ENCODE results near the gene SIRT6. TPM values are rescaled to one million over a fixed set of nuclear protein-coding genes. Genes with fewer than 3 reads are reported as not detected.

SIRT6 gene
- total RNA-seq, 2 experiments from 2014 or later, result 27.1 to 27.2 TPM

DNA sequence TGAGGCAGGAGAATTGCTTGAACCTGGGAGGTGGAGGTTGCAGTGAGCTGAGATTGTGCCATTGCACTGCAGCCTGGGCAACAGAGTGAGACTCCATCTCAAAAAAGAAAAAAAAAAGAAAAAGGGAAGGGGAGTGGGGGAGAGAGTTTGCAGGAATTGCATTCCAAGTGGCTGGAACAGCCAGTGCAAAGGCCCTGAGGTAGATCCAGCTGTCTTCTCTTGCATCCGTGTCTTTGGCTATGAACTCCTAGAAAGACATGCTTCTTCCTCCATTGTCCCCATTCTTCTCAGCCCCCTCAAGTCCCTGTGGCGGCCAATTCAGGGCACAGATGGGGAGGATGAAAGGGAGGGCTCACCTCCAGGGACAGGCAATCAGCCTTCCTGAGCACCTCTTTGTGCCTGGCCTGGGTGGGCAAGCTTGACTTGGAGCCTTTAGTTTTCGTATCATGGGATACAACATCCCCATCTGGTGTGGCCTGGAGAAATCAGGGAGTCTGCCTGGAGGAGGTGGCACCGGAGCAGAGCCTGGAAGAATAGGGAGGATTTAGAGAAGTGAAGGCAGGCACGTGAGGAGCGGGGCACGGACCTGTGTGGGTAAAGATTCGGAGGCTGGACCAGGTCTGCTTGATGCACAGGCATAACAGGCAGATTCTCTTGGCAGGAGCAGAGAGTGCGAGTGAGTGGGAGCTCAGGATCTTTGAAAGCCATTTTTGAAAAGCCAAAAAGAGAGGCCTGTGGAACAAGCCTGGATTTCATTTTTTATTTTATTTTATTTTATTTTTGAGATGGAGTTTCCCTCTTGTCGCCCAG, 5.2 kb upstream of the SIRT6 start:
- Mint-ChIP-seq H3K4me3 (no peak overlapping the region), H3K9me3 (no peaks in the 10 kb centered on the region), H3K27me3 (peaks cover 8% of the 10 kb centered on the region), H3K36me3 (no peaks in the 10 kb centered on the region), H3K27ac (no peak overlapping the region), H3K4me1 (peaks cover 3% of the 10 kb centered on the region)
- DNase-seq, result no peak

DNA sequence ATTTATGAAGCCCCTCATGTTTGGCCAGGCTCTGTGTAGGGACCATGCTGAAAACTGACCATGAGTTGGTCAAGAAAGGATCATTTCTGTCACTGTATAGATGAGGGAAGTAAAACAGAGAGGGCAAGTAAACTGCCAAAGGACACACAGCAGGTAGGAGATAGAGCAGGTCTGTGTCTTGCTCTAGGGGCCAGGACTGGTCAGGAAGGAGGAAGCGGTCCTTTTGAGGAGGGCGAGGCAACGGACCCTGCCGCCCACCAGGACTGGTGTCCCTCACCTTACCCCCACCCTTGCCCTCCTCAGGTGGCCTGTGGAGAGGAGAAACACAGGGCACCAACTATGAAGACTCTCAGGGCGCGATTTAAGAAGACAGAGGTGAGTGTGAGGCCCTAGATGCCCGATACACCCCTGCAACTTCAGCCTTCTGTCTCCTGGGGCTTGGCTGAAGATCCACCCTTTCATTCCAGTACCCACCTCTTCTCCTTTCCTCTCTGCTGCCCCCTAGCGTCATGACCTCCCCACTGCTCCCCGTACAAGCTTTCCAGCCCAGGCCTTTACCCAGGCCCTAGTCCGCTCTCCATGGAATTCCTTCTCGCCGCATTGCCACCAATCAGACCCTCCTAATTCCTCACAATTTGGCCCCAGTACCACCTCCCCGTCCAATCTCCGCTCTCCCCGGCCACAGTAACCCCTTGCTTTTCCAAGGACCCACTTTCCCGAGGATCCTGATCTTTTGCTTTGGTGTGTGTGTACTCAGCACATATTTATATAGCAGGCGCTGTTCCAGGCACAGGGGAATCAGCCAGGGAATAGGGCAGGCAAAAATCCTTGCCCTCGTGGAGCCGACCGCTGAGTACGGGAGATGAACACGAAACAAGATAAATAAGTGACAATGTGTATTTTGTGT, 4.0 kb upstream of the SIRT6 start:
- H3K36me3 Mint-ChIP-seq, result peaks cover 3% of the 10 kb centered on the region

DNA sequence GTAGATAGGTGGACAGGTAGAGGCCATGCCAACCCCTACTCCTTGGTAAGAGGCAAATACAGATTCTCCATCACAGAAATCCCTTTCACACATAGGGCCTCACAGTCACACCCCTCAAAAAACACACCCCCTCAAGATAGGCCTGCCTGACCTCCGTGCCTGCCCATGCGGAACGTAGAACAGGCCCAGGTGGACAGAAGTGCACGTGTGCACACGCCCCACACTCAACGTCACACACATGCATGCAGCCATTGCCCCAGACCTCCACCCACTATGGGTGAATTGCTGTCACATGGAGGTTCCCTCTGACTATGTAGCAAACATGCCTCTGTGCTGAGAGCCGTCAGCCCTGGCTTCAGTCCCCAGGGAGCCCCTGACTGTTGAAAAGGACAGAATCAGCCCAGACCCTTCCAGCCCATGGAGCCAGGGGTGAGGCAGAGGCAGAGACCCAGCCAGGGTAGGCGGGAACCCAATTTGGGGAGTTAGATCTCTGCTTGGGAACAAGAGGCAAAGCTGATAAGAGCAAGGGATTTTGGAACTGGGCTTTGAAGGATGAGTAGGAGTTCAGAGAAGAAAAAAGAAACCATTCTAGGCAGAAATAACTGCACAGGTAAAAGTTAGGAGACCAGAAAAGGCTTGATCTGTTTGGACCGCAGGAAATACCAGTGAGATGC, 3.2 kb upstream of the SIRT6 start:
- Mint-ChIP-seq H3K4me1 (peaks cover 15% of the 10 kb centered on the region), H3K27me3 (peaks cover 8% of the 10 kb centered on the region), H3K36me3 (peaks cover 6% of the 10 kb centered on the region), H3K4me3 (no peak overlapping the region), H3K27ac (no peak overlapping the region), H3K9me3 (no peaks in the 10 kb centered on the region)
- no peak for DNase-seq

More for the DNA sequence above, 4.0 kb upstream of the SIRT6 start:
- Mint-ChIP-seq H3K27ac (no peak overlapping the region), H3K4me1 (peaks cover 9% of the 10 kb centered on the region), H3K9me3 (no peaks in the 10 kb centered on the region), H3K4me3 (no peak overlapping the region), H3K27me3 (peaks cover 8% of the 10 kb centered on the region)
- peak; percentile 75 for DNase-seq

DNA sequence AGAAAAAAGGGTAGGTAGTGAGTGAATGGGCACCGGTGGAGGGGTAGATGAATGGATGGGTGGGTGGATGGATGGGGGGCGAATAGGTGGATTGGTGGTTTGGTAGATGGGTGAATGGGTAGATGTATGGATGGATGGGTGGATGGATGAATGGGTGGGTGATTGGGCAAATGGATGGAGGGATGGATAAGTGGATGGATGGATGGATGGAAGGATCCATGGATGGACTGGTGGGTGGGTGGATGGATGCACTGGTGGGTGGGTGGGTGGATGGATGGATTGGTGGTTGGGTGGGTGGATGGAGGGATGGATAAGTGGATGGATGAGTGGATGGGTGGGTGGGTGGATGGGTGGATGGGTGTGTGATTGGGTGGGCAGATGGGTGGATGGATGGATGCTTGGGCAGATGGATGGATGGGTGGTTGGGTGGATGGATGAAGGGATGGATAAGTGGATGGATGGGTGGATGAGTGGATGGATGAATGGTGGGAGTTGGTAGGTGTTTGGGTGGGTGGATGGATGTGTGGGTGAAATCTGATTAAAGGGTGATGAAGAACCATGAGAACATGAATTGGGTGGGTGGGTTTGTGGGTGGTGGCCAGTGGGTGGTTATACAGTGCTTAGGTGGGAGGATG, 2.5 kb upstream of the SIRT6 start:
- no peak overlapping the region for H3K27ac Mint-ChIP-seq
- peaks cover 8% of the 10 kb centered on the region for H3K27me3 Mint-ChIP-seq
- DNase-seq, result no peak
- no peak overlapping the region for H3K4me3 Mint-ChIP-seq
- H3K36me3 Mint-ChIP-seq, result peaks cover 11% of the 10 kb centered on the region
- peaks cover 19% of the 10 kb centered on the region for H3K4me1 Mint-ChIP-seq
- no peaks in the 10 kb centered on the region for H3K9me3 Mint-ChIP-seq

DNA sequence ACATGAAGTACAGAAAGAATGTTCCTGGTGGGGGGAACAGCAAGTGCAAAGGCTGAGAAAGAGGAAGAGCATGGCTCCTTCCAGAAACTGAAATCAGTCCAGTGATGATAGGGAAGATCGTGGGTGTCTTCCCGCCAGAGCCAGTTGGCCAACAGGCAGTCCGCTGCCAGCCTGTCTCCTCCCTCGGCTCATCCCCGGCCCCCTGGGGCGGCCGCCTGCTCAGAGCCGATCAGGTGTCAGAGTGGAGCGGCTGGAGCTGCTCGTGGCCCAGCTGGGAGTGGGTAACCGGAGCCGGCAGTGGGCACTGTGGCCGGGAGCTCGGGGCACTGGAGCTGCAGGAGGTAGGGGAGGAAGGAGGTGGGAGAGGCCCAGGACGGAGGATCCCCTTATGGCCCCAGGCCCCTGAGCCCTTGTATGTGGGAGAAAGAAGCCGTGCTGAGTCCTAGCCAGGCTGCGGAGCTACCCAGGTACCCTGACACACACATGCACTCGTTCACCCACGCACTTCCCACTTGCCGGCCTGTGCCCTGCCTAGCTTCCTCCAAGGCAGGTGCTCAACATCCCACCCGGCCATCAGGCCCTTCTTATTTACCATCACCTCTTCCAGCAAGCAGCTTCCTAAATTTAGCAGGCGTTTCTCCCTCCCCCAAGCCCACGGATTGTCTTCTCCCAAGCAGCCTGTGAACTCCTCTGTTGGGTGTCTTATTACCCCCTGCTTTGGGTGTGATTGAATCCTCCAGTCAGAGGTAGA, 1.8 kb upstream of the SIRT6 start:
- Mint-ChIP-seq H3K27ac (no peak overlapping the region), H3K36me3 (peaks cover 17% of the 10 kb centered on the region), H3K27me3 (peaks cover 8% of the 10 kb centered on the region), H3K9me3 (no peaks in the 10 kb centered on the region), H3K4me3 (peak overlapping the region; percentile 37), H3K4me1 (peaks cover 20% of the 10 kb centered on the region)
- DNase-seq, result no peak

DNA sequence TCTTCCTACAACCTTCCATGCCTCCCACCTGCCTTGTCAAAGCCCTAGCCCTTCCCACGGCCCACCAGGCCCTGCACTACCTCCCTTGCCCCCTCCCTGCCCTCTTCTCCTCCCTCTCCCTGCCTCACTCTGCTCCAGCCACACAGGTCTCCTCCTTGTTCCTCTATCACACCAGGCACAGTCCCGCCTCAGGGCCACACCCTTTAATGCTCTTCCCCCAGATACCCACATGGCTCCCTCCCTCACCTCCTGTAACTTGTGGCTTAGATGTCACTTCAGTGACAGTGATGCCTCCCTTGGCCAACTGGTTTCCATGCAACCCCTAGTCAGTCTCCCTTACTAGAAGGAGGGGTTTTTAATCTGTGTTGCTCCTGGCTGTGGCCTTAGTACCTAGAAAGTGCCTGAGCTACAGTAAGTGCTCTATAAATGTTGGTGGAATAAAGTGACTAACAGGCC, 1.3 kb downstream of the SIRT6 start:
- Mint-ChIP-seq H3K9me3 (no peaks in the 10 kb centered on the region), H3K27me3 (peaks cover 6% of the 10 kb centered on the region), H3K36me3 (peaks cover 17% of the 10 kb centered on the region), H3K27ac (peak overlapping the region; percentile 41), H3K4me3 (peak overlapping the region; percentile 98), H3K4me1 (peaks cover 20% of the 10 kb centered on the region)
- DNase-seq, result no peak

DNA sequence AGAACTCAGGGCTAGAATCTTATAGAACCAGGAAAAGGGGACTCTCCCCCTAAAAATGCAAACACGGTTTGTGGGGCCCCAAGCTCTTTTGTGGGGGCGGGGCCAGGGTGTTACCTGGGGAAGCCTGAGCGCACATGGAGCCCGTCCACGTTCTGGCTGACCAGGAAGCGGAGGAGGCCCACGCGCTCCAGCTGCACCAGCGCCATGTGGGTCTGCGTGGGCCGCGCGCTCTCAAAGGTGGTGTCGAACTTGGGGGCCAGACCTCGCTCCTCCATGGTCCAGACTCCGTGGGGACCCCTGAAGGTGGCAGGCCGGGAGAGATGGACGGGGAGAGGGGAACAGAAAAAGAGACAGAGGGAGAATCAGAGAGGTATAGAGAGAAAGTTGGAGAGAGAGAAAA, 3.4 kb downstream of the SIRT6 start:
- Mint-ChIP-seq H3K4me3 (no peak overlapping the region), H3K27ac (no peak overlapping the region), H3K4me1 (peaks cover 20% of the 10 kb centered on the region), H3K36me3 (peaks cover 17% of the 10 kb centered on the region), H3K9me3 (no peaks in the 10 kb centered on the region), H3K27me3 (no peaks in the 10 kb centered on the region)
- no peak for DNase-seq

DNA sequence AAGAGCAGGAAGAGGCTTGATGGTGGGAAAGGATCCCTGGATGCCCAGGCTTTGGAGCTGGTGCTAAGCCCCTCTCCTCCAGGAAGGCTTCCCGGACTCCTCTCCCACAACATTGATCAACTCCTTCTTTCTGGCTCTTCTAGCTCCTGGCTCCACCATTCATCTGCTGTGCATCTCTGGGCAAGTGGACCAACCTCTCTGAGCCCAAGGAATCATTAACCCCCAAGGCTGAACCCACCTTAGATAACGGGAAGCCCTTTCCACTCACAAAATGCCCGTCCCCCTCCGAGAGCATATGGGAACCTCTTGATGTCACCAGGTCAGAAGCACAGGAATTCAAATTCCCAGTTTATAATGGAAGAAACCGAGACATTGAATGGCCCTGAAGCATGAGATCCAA, 5.2 kb downstream of the SIRT6 start:
- Mint-ChIP-seq H3K4me3 (no peak overlapping the region), H3K9me3 (no peaks in the 10 kb centered on the region), H3K27ac (no peak overlapping the region)

DNA sequence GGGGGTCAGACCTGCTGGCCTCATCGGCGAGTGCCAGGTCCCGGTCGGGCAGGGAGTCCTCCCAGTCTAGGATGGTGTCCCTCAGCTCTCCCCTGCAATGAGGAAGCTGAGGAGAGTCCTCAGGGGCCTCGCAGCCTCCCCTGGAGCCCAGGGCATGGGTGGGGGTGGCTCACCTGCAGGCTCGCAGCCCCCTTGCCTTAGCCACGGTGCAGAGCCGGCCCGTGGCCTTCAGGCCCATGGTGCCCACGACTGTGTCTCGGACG, 6.8 kb downstream of the SIRT6 start:
- Mint-ChIP-seq H3K4me3 (no peak overlapping the region), H3K27me3 (peaks cover 15% of the 10 kb centered on the region), H3K9me3 (no peaks in the 10 kb centered on the region), H3K27ac (no peak overlapping the region), H3K4me1 (peaks cover 7% of the 10 kb centered on the region), H3K36me3 (peaks cover 11% of the 10 kb centered on the region)
- no peak for DNase-seq

More for the DNA sequence above, 5.2 kb downstream of the SIRT6 start:
- no peak for DNase-seq
- Mint-ChIP-seq H3K36me3 (peaks cover 16% of the 10 kb centered on the region), H3K4me1 (peaks cover 17% of the 10 kb centered on the region), H3K27me3 (peaks cover 9% of the 10 kb centered on the region)

DNA sequence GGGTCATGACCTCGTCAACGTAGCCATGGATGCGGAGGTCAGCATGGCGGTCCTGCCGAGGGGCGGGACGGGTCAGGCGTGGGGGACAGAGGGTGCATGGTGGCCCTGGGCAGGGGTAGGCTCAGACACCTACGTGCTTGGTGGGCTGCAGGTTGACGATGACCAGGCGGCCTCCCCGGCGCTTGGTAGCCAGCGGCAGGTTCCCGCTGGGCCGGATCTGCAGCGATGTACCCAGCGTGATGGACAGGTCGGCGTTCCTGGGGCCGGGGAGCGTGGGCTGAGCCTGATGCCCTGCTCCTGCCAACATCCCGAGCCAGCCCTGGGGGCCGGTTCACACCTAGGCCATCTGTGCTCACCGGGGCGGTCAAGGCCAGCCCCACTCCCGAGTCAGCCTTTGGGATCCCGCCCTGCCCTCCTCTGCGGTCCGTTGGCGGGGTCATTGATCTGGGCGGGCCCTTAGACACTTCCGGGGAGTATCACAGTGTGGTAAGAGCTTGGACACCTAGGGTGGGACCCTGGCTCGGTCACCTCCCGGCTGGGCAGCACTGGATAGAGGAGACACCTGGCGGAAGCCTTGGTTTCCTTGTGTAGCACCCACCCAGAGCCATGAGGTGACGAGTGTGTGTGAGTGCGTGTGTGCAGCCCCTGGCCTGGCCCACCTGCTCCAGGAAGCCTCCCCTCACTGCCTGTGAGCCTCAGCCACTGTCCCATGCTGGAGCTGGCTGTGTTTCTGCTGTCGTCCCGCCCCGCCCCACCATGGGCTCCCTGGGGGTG, 7.3 kb downstream of the SIRT6 start:
- peaks cover 3% of the 10 kb centered on the region for H3K4me1 Mint-ChIP-seq
- H3K9me3 Mint-ChIP-seq, result no peaks in the 10 kb centered on the region
- no peak overlapping the region for H3K4me3 Mint-ChIP-seq
- H3K27me3 Mint-ChIP-seq, result peaks cover 15% of the 10 kb centered on the region
- no peak for DNase-seq
- no peak overlapping the region for H3K27ac Mint-ChIP-seq
- peaks cover 8% of the 10 kb centered on the region for H3K36me3 Mint-ChIP-seq

DNA sequence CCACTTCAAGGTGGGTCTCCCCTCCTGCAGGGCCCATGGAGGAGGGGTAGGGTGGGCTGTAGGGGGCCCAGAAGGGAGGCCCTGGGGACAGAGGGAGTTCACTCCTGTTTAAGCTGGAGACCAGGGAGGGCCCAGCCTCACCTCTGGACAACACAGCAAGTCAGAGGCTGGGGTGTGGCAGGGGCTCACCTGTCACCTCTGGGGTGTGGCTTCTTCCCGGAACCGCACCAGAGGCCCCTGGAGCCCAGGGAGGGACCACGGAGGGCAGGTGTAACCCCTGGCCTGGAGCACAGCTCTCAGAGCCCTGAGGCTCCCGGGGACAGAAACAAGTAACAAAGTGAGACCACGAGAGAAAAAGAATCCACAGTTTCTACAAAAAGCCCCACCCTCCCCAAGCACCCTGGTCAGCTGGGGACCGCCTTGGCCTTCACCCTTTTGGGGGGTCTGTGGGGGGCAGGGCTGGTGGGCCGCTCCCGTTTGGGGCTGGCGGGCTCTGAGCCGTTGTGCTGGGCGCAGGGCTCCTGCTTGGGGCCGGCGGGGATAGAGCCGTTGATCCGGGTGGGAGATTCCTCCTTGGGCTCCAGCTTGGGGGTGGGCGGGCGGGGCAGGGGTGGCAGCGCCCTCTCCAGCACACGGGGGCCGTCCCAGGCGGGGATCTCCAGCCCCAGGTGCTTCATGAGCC, 8.0 kb downstream of the SIRT6 start:
- peaks cover 15% of the 10 kb centered on the region for H3K27me3 Mint-ChIP-seq
- no peak overlapping the region for H3K4me3 Mint-ChIP-seq
- H3K4me1 Mint-ChIP-seq, result peaks cover 2% of the 10 kb centered on the region
- no peaks in the 10 kb centered on the region for H3K9me3 Mint-ChIP-seq
- peaks cover 2% of the 10 kb centered on the region for H3K36me3 Mint-ChIP-seq
- DNase-seq, result no peak
- no peak overlapping the region for H3K27ac Mint-ChIP-seq

DNA sequence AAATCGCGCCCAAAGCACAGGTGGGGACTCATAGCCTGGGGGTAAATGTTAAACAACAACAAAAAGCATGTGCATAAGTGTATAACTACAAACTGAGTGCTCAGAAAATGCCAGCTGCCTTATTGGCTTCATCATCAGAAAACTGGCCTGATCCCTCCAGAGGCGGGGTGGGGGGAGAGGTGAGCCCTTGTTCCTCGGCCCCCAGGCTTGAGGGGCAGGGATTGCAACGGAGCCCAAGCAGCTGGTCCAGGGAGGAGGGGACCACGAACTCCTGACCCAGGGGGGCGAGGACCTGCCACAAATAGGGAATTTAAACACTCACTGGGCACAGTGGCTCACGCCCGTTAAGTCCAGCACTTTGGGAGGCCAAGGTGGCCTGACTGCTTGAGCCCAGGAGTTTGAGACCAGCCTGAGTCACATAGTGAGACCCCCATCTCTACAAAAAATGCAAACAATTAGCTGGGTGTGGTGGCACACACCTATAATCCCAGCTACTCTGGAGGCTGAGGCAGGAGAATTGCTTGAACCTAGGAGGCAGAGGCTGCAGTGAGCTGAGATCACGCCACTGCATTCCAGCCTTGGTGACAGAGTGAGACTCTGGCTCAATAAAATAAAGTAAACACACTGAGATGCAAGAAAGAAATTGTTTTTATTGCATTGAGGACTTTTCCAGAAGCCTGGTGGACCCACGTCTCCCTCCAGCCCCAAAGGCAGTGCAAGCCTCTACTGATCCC, 8.7 kb downstream of the SIRT6 start:
- peaks cover 18% of the 10 kb centered on the region for H3K27me3 Mint-ChIP-seq
- no peaks in the 10 kb centered on the region for H3K9me3 Mint-ChIP-seq
- no peak overlapping the region for H3K27ac Mint-ChIP-seq
- H3K4me3 Mint-ChIP-seq, result no peak overlapping the region
- H3K36me3 Mint-ChIP-seq, result no peaks in the 10 kb centered on the region
- DNase-seq, result no peak
- peaks cover 2% of the 10 kb centered on the region for H3K4me1 Mint-ChIP-seq
